Caco-2 (cell line): ENCODE data around the gene CYTIP. TPM values are rescaled to one million over a fixed set of nuclear protein-coding genes. Genes with fewer than 3 reads are reported as not detected.

Experiments used
- BruUV-seq: library from RNA; stranded (reverse); fragments of 400-500 nt; replicated peaks from 2 replicates; lab custom pipeline; 2021; lab: Mats Ljungman, UMichigan
- CTCF ChIA-PET: fragments of 300-600 bp; sonication (Branson Sonifier 250); formaldehyde crosslinking; loops from one replicate; lab custom pipeline; 2022; ENCODE audit warnings: antibody characterized with exemption; lab: Charles Lee
- POLR2A ChIA-PET: fragments of 300-600 bp; sonication (Branson Sonifier 250); formaldehyde crosslinking; loops from one replicate; lab custom pipeline; 2022; ENCODE audit warnings: antibody characterized with exemption; lab: Charles Lee
- DNase-seq, 2 experiments: peaks; one replicate each; pipeline versions ENCODE4 v3.0.0 to v3.0.0-alpha.2; 2020 to 2022
- H3K27me3 ChIP-seq: replicated peaks from 2 replicates; pipeline ENCODE4 v1.6.0; 2011; ENCODE audit warnings: low read length; ENCODE audit not compliant: control insufficient read depth, insufficient read depth
- H3K36me3 ChIP-seq: 2 replicates; pipeline ENCODE4 v1.5.1; 2011; ENCODE audit warnings: low read length; ENCODE audit not compliant: control insufficient read depth, insufficient read depth
- H3K4me1 ChIP-seq: fragments of 250-450 bp; sonication (Bioruptor Pico); 2 replicates; pipeline ENCODE4 v1.5.1; 2020; ENCODE audit warnings: mild to moderate bottlenecking
- H3K4me3 ChIP-seq: 2 replicates; pipeline ENCODE4 v1.5.1; 2011; ENCODE audit warnings: low read depth, mild to moderate bottlenecking, control low read depth, low read length
- H3K9me3 ChIP-seq: fragments of 250-450 bp; sonication (Bioruptor Pico); 2 replicates; pipeline ENCODE4 v1.5.1; 2020; ENCODE audit warnings: mild to moderate bottlenecking, moderate library complexity
- H3K27ac Mint-ChIP-seq: one replicate; pipeline ENCODE4 v1.8.0; 2022; ENCODE audit warnings: mixed read lengths; ENCODE audit not compliant: unreplicated experiment
- H3K27me3 Mint-ChIP-seq: one replicate; pipeline ENCODE4 v1.8.0; 2022; ENCODE audit warnings: mixed read lengths; ENCODE audit not compliant: insufficient read depth, unreplicated experiment
- H3K36me3 Mint-ChIP-seq: one replicate; pipeline ENCODE4 v1.8.0; 2022; ENCODE audit warnings: mild to moderate bottlenecking, mixed read lengths; ENCODE audit not compliant: insufficient read depth, unreplicated experiment
- H3K4me1 Mint-ChIP-seq: one replicate; pipeline ENCODE4 v1.8.0; 2022; ENCODE audit warnings: low read depth, mixed read lengths; ENCODE audit not compliant: unreplicated experiment
- H3K4me3 Mint-ChIP-seq: one replicate; pipeline ENCODE4 v1.8.0; 2022; ENCODE audit warnings: mild to moderate bottlenecking, moderate library complexity, mixed read lengths; ENCODE audit not compliant: unreplicated experiment
- H3K9me3 Mint-ChIP-seq: one replicate; pipeline ENCODE4 v1.8.0; 2022; ENCODE audit warnings: mixed read lengths; ENCODE audit not compliant: unreplicated experiment
- intact Hi-C: fragments of 100-400 bp; cut with micrococcal nuclease; formaldehyde crosslinking; loops from one replicate; pipeline ENCODE4 v1.10.0; 2022; ENCODE audit not compliant: unreplicated experiment
- total RNA-seq: library from RNA; stranded (reverse); gene quantifications from 2 replicates; pipeline ENCODE4 v1.2.3, GENCODE V29; 2022
- TF ChIP-seq, protein P1 (sequence below), 2 experiments: fragments of 200-600 bp in 1 of 2; IDR thresholded peaks; 1 replicate in 1 of 2; 2 replicates in 1 of 2; pipeline versions ENCODE4 v1.5.1 to v1.8.0; 2011 to 2022; ENCODE audit warnings: antibody characterized with exemption in 1 of 2, control low read depth in 1 of 2, inconsistent platforms in 1 of 2, low read depth in 1 of 2, low read length in 1 of 2, mild to moderate bottlenecking in 1 of 2, moderate library complexity in 1 of 2; ENCODE audit not compliant: insufficient read depth in 1 of 2, severe bottlenecking in 1 of 2, unreplicated experiment in 1 of 2

Gene CYTIP
- total RNA-seq, 1 experiment from 2014 or later, result 1.1 TPM

- Mint-ChIP-seq H3K4me1 (no peaks in the 10 kb centered on the region), H3K27ac (no peak overlapping the region), H3K9me3 (no peaks in the 10 kb centered on the region), H3K36me3 (no peaks in the 10 kb centered on the region), H3K4me3 (no peak overlapping the region), H3K27me3 (no peaks in the 10 kb centered on the region)
- Histone ChIP-seq H3K4me1 (no peaks in the 10 kb centered on the region), H3K27me3 (no peaks in the 10 kb centered on the region), H3K4me3 (no peak overlapping the region), H3K9me3 (no peaks in the 10 kb centered on the region), H3K36me3 (no peaks in the 10 kb centered on the region)
- POLR2A ChIA-PET, result no interaction called here
- BruUV-seq, result no TSS peak
- TF ChIP-seq, protein P1, sequence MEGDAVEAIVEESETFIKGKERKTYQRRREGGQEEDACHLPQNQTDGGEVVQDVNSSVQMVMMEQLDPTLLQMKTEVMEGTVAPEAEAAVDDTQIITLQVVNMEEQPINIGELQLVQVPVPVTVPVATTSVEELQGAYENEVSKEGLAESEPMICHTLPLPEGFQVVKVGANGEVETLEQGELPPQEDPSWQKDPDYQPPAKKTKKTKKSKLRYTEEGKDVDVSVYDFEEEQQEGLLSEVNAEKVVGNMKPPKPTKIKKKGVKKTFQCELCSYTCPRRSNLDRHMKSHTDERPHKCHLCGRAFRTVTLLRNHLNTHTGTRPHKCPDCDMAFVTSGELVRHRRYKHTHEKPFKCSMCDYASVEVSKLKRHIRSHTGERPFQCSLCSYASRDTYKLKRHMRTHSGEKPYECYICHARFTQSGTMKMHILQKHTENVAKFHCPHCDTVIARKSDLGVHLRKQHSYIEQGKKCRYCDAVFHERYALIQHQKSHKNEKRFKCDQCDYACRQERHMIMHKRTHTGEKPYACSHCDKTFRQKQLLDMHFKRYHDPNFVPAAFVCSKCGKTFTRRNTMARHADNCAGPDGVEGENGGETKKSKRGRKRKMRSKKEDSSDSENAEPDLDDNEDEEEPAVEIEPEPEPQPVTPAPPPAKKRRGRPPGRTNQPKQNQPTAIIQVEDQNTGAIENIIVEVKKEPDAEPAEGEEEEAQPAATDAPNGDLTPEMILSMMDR (IDR thresholded peaks at IDR 0.05; ENCODE audit: insufficient read depth in 1 of 2, low read depth in 1 of 2, low read length in 1 of 2, severe bottlenecking in 1 of 2, unreplicated experiment in 1 of 2), result no peak
- CTCF ChIA-PET, result no interaction called here
- DNase-seq, result no peak
- intact Hi-C loops, result no loop called here
These were observed 34.0 kb upstream of the CYTIP start for GRCh38 chr2:157477919-157478318.

DNA sequence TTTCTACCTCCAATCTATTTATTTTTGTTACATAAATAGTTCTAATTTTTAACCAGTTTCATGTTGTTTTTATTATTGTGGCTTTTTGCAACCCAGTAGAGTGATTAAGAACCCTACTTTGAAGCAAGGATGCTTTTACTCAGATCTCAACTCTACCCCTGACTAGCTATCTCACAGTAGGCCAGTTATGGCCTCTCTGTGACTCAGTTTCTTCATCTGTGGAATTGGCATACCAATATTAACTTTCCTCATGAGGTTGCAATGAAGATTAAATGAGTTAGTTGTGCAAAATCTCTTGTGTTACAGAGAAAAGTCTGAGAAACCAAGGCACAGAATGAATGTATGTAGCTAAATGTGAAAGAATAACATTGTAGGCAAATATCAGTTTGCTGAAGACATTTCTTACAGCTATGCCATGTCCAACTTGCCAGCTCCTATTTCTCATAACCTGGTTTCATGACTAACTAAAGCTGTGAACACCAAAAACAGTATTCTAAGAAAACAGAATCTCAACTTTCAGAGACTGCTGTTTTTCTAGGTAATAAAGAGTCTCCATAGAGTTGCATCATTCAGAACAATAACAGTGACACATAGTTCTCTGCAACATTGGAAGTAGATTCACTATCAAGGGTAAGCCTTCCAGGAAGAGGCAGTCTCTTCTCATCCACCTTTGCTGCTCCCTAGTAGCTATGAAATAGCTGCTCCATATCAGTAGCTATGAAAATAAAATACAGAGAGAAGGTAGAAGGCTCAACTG lies 33.2 kb upstream of the CYTIP start:
- ChIA-PET POLR2A (no interaction called here), CTCF (no interaction called here)
- Histone ChIP-seq H3K27me3 (no peaks in the 10 kb centered on the region), H3K4me3 (no peak overlapping the region), H3K9me3 (no peaks in the 10 kb centered on the region), H3K36me3 (no peaks in the 10 kb centered on the region), H3K4me1 (no peaks in the 10 kb centered on the region)
- no peak for DNase-seq
- no TSS peak for BruUV-seq
- Mint-ChIP-seq H3K4me3 (no peak overlapping the region), H3K9me3 (no peaks in the 10 kb centered on the region), H3K27me3 (no peaks in the 10 kb centered on the region), H3K4me1 (no peaks in the 10 kb centered on the region), H3K36me3 (no peaks in the 10 kb centered on the region), H3K27ac (no peak overlapping the region)
- TF ChIP-seq, protein P1 (IDR thresholded peaks at IDR 0.05; ENCODE audit: insufficient read depth in 1 of 2, low read depth in 1 of 2, low read length in 1 of 2, severe bottlenecking in 1 of 2, unreplicated experiment in 1 of 2), result no peak
- intact Hi-C loops, result no loop called here

- no peaks in the 10 kb centered on the region for H3K36me3 ChIP-seq
- H3K27me3 Mint-ChIP-seq, result no peaks in the 10 kb centered on the region
- no peaks in the 10 kb centered on the region for H3K27me3 ChIP-seq
- no peak overlapping the region for H3K27ac Mint-ChIP-seq
- intact Hi-C loops, result no loop called here
- TF ChIP-seq, protein P1 (IDR thresholded peaks at IDR 0.05; ENCODE audit: insufficient read depth in 1 of 2, low read depth in 1 of 2, low read length in 1 of 2, severe bottlenecking in 1 of 2, unreplicated experiment in 1 of 2), result no peak
- no peaks in the 10 kb centered on the region for H3K9me3 Mint-ChIP-seq
- H3K36me3 Mint-ChIP-seq, result no peaks in the 10 kb centered on the region
- no peaks in the 10 kb centered on the region for H3K4me1 ChIP-seq
- no TSS peak for BruUV-seq
- ChIA-PET CTCF (interaction anchor here (0.6 kb wide), 1 partner anchor 173 kb away, joined by 3 read pairs; no protein-coding TSS in a partner anchor), POLR2A (no interaction called here)
- H3K4me3 Mint-ChIP-seq, result no peak overlapping the region
- no peak overlapping the region for H3K4me3 ChIP-seq
- no peaks in the 10 kb centered on the region for H3K4me1 Mint-ChIP-seq
- no peaks in the 10 kb centered on the region for H3K9me3 ChIP-seq
- no peak for DNase-seq
These were observed 32.0 kb upstream of the CYTIP start for GRCh38 chr2:157475722-157476390.
